GM21360 (cell line): ENCODE measurements around the gene GRK1.

Source experiments
- ATAC-seq: cut with Tn5 transposase; IDR thresholded peaks from one replicate; pipeline ENCODE4 v1.9.1; 2021; ENCODE audit warnings: mild to moderate bottlenecking, moderate library complexity; ENCODE audit not compliant: unreplicated experiment

The GRK1 gene

DNA sequence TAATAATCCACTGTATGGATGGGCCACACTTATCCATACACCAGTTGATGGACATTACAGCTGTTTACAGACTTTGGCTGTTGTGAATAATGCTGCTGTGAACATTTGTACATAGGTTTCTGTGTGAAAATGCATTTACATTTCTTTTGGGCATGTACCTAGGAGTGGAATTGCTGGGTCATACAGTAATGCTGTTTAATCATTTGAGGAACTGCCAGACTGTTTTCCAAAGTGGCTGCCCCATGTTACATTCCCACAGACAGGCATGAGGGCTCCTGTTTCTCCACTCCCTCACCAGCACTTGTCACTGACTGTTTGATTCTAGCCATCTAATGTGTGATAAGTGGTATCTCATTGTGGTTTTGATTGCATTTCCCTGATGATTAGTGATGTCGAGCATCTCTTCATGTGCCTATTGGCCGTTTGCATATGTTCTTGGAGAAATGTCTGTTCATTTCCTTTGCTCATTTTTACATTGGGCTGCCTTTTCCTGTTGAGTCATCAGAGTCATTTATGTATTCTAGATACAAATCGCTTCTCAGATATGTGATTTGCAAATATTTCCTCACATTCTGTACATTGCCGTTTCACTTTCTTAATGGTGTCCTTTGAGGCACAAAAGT is 104.8 kb downstream of the GRK1 start:
- ATAC-seq, result no peak

GRCh38 chr13:113774177-113775107 is 107.4 kb downstream of the GRK1 start:
- no peak for ATAC-seq

GRCh38 chr13:113775451-113776145 is 108.6 kb downstream of the GRK1 start:
- no peak for ATAC-seq

GRCh38 chr13:113776231-113777125 is 109.5 kb downstream of the GRK1 start:
- ATAC-seq, result no peak

DNA sequence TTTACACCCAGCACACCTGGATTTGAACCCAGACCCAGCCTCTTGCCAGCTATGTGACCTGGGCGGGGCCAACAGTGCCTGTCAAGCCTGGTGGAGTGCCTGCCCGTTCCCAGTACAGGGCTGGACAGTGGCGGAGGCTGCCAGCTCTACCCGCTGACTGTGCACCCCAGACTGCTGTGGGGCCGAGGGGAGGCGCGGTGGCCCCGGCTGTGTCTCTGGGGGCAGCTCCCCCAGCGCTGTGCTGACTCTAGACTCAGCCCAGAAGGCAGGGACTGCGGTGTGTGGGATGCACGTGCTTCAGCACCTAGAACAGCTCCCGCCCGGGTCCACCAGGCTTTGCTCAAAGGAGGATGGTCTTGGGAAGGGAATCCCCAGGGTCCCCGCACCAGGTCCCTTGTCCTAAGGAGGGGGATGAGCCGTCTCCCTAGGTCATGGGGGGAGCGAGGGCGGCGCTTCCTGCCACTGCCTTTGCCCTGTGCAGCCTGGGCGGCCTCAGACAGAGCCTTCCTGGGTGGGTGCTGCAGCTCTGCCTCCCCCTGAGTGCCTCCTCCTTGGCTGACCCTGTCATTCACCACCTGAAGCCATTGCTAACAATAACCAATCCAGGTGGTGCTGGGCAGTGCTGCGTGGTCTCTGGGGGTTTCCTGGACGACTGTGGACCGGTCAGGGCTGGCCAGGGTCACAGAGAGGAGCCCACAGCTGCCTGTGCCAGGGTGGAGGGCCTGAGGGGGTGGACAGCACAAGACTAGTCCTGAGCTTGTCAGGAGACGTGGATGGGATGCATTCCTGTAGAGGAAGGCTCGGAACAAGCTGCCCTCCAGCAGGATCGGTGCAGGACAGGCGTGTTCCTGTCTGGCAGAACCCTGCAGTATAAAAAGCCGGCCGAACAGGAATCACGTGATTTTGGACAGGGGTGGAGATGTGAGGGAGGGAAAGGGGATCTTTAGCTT is 110.6 kb downstream of the GRK1 start:
- no peak for ATAC-seq

GRCh38 chr13:113781571-113781970 is 114.6 kb downstream of the GRK1 start:
- ATAC-seq, result no peak

GRCh38 chr13:113782472-113782871 is 115.5 kb downstream of the GRK1 start:
- ATAC-seq, result no peak

GRCh38 chr13:113783200-113783881 is 116.3 kb downstream of the GRK1 start:
- no peak for ATAC-seq

DNA sequence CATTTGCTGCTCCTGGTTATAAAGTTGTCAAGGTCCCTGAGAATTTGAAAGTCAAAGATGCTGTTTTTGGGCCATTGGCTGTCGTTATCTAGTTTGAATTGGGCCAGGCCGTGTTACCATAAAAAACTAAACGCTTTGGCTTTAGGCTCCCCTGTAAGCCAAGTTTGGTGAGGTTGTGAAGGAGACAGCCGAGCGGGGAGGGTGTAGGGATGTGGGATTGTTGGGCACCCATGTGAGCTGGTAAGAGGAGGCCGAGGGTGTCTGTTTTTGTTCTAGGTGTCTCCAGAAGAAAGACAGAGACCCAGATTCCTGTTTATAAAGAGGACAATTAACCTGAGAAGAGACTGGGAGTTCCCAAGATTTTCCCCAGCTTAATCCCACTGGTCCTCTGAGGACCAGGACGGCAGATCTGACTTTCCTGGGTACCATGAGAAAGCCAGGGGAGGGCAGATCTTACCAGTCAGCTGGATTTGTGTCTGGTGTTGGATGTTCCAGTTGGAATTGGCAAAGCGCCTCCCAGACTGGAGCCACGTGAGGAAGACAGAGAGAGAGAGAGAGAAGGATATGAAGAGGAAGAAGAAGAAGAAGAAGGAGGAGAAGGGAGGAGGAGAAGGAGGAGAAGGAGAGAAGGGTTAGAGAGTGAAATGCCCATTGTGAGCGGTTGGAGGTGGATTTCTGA is 117.1 kb downstream of the GRK1 start:
- ATAC-seq, result no peak

DNA sequence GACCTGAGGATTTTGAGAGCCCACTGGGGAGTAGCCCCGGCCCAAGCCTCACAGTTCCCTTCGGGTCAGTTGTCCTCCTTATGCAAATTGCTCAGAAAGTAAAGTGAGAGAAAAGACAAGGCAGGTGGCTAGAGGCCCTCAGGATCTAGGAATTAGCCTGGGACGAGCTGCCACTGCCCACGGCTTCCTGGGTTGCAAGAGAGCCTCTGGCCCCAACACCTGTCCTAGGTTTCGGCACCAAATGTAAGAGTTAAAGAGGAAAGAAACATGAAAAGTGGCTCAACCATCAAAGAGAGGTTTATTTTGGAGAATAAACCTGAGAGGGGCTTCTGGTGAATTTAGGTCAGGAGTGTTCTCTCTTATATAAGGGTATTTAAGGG is 117.6 kb downstream of the GRK1 start:
- ATAC-seq, result no peak

- ATAC-seq, result no peak
These were observed 118.3 kb downstream of the GRK1 start for GRCh38 chr13:113785051-113786010.

GRCh38 chr13:113786262-113786841 is 119.3 kb downstream of the GRK1 start:
- ATAC-seq, result no peak
